ENCODE data around the gene LRRIQ1. TPM values are rescaled to one million over a fixed set of nuclear protein-coding genes. Genes with fewer than 3 reads are reported as not detected.

Gene LRRIQ1
- total RNA-seq, 2 experiments from 2014 or later: not detected

GRCh38 chr12:85017618-85018017, 18.5 kb upstream of the LRRIQ1 start:
- POLR2A ChIA-PET: no interaction called here
- Mint-ChIP-seq H3K4me1 (no peaks in the 10 kb centered on the region), H3K9me3 (no peaks in the 10 kb centered on the region), H3K4me3 (no peak overlapping the region), H3K27ac (no peak overlapping the region), H3K36me3 (no peaks in the 10 kb centered on the region), H3K27me3 (peaks cover 3% of the 10 kb centered on the region)
- no peak for DNase-seq
- no peak for ATAC-seq (ENCODE audit: low read depth)

GRCh38 chr12:85018098-85018497, 18.1 kb upstream of the LRRIQ1 start:
- H3K4me3 Mint-ChIP-seq: no peak overlapping the region
- no peaks in the 10 kb centered on the region for H3K4me1 Mint-ChIP-seq
- no peak for DNase-seq
- no peaks in the 10 kb centered on the region for H3K9me3 Mint-ChIP-seq
- no peak for ATAC-seq (ENCODE audit: low read depth)
- POLR2A ChIA-PET: no interaction called here
- H3K27ac Mint-ChIP-seq: no peak overlapping the region
- H3K36me3 Mint-ChIP-seq: no peaks in the 10 kb centered on the region
- H3K27me3 Mint-ChIP-seq: peaks cover 5% of the 10 kb centered on the region

- Mint-ChIP-seq H3K9me3 (no peaks in the 10 kb centered on the region), H3K27ac (no peak overlapping the region), H3K4me3 (no peak overlapping the region), H3K4me1 (no peaks in the 10 kb centered on the region), H3K36me3 (no peaks in the 10 kb centered on the region), H3K27me3 (peaks cover 3% of the 10 kb centered on the region)
- DNase-seq: no peak
- POLR2A ChIA-PET: no interaction called here
- no peak for ATAC-seq (ENCODE audit: low read depth)
These were observed 6.7 kb upstream of the LRRIQ1 start for GRCh38 chr12:85029456-85029855.

- Mint-ChIP-seq H3K36me3 (no peaks in the 10 kb centered on the region), H3K4me1 (peaks cover 1% of the 10 kb centered on the region), H3K4me3 (peak overlapping the region; percentile 75), H3K27me3 (peaks cover 6% of the 10 kb centered on the region), H3K9me3 (no peaks in the 10 kb centered on the region), H3K27ac (no peak overlapping the region)
- ATAC-seq (ENCODE audit: low read depth) (no peak), DNase-seq (no peak)
- POLR2A ChIA-PET: no interaction called here
These were observed 582 bp downstream of the LRRIQ1 start for GRCh38 chr12:85036733-85037132.

- Mint-ChIP-seq H3K9me3 (no peaks in the 10 kb centered on the region), H3K36me3 (no peaks in the 10 kb centered on the region)
- POLR2A ChIA-PET: no interaction called here
These were observed 5.2 kb downstream of the LRRIQ1 start for GRCh38 chr12:85041395-85041794.

GRCh38 chr12:85043829-85044228, 7.7 kb downstream of the LRRIQ1 start:
- Mint-ChIP-seq H3K27me3 (no peaks in the 10 kb centered on the region), H3K9me3 (no peaks in the 10 kb centered on the region), H3K4me3 (no peak overlapping the region), H3K27ac (no peak overlapping the region), H3K4me1 (no peaks in the 10 kb centered on the region), H3K36me3 (no peaks in the 10 kb centered on the region)
- ATAC-seq (ENCODE audit: low read depth): no peak
- POLR2A ChIA-PET: no interaction called here
- DNase-seq: no peak

More at GRCh38 chr12:85041395-85041794, 5.2 kb downstream of the LRRIQ1 start:
- DNase-seq (no peak), ATAC-seq (ENCODE audit: low read depth) (no peak)
- H3K4me1 Mint-ChIP-seq: no peaks in the 10 kb centered on the region
- peaks cover 3% of the 10 kb centered on the region for H3K27me3 Mint-ChIP-seq
- no peak overlapping the region for H3K4me3 Mint-ChIP-seq
- H3K27ac Mint-ChIP-seq: no peak overlapping the region

- Mint-ChIP-seq H3K27ac (no peak overlapping the region), H3K4me3 (no peak overlapping the region), H3K27me3 (no peaks in the 10 kb centered on the region), H3K9me3 (no peaks in the 10 kb centered on the region), H3K4me1 (no peaks in the 10 kb centered on the region), H3K36me3 (no peaks in the 10 kb centered on the region)
- POLR2A ChIA-PET: no interaction called here
- ATAC-seq (ENCODE audit: low read depth) (no peak), DNase-seq (no peak)
These were observed 21.3 kb downstream of the LRRIQ1 start for GRCh38 chr12:85057370-85057963.

- Mint-ChIP-seq H3K27ac (no peak overlapping the region), H3K36me3 (no peaks in the 10 kb centered on the region), H3K9me3 (no peaks in the 10 kb centered on the region), H3K27me3 (no peaks in the 10 kb centered on the region), H3K4me1 (no peaks in the 10 kb centered on the region), H3K4me3 (no peak overlapping the region)
- DNase-seq (no peak), ATAC-seq (ENCODE audit: low read depth) (no peak)
- POLR2A ChIA-PET: no interaction called here
These were observed 22.2 kb downstream of the LRRIQ1 start for GRCh38 chr12:85058339-85058738.

GRCh38 chr12:85059594-85059993, 23.4 kb downstream of the LRRIQ1 start:
- no peaks in the 10 kb centered on the region for H3K4me1 Mint-ChIP-seq
- no peaks in the 10 kb centered on the region for H3K36me3 Mint-ChIP-seq
- DNase-seq (no peak), ATAC-seq (ENCODE audit: low read depth) (no peak)
- POLR2A ChIA-PET: no interaction called here
- H3K9me3 Mint-ChIP-seq: no peaks in the 10 kb centered on the region
- no peak overlapping the region for H3K4me3 Mint-ChIP-seq
- H3K27ac Mint-ChIP-seq: no peak overlapping the region
- H3K27me3 Mint-ChIP-seq: no peaks in the 10 kb centered on the region

GRCh38 chr12:85060916-85061315, 24.8 kb downstream of the LRRIQ1 start:
- POLR2A ChIA-PET: no interaction called here

GRCh38 chr12:85065837-85066482, 29.8 kb downstream of the LRRIQ1 start:
- ATAC-seq (ENCODE audit: low read depth) (no peak), DNase-seq (no peak)
- Mint-ChIP-seq H3K4me1 (no peaks in the 10 kb centered on the region), H3K9me3 (no peaks in the 10 kb centered on the region), H3K27ac (no peak overlapping the region), H3K36me3 (no peaks in the 10 kb centered on the region), H3K4me3 (no peak overlapping the region), H3K27me3 (no peaks in the 10 kb centered on the region)
- POLR2A ChIA-PET: no interaction called here

More at GRCh38 chr12:85060916-85061315, 24.8 kb downstream of the LRRIQ1 start:
- ATAC-seq (ENCODE audit: low read depth) (no peak), DNase-seq (no peak)
- no peaks in the 10 kb centered on the region for H3K4me1 Mint-ChIP-seq
- no peaks in the 10 kb centered on the region for H3K9me3 Mint-ChIP-seq
- H3K4me3 Mint-ChIP-seq: no peak overlapping the region
- H3K27ac Mint-ChIP-seq: no peak overlapping the region
- no peaks in the 10 kb centered on the region for H3K36me3 Mint-ChIP-seq
- no peaks in the 10 kb centered on the region for H3K27me3 Mint-ChIP-seq

- H3K4me1 Mint-ChIP-seq: no peaks in the 10 kb centered on the region
- H3K36me3 Mint-ChIP-seq: no peaks in the 10 kb centered on the region
- ATAC-seq (ENCODE audit: low read depth): no peak
- H3K27me3 Mint-ChIP-seq: no peaks in the 10 kb centered on the region
- no peak overlapping the region for H3K4me3 Mint-ChIP-seq
- no peak overlapping the region for H3K27ac Mint-ChIP-seq
- no peak for DNase-seq
- POLR2A ChIA-PET: no interaction called here
- no peaks in the 10 kb centered on the region for H3K9me3 Mint-ChIP-seq
These were observed 36.7 kb downstream of the LRRIQ1 start for GRCh38 chr12:85072826-85073225.

GRCh38 chr12:85076688-85077430, 40.7 kb downstream of the LRRIQ1 start:
- Mint-ChIP-seq H3K4me1 (no peaks in the 10 kb centered on the region), H3K36me3 (no peaks in the 10 kb centered on the region), H3K4me3 (no peak overlapping the region), H3K27ac (no peak overlapping the region), H3K9me3 (no peaks in the 10 kb centered on the region), H3K27me3 (no peaks in the 10 kb centered on the region)
- ATAC-seq (ENCODE audit: low read depth) (peak; percentile 50), DNase-seq (no peak)
- POLR2A ChIA-PET: no interaction called here

- Mint-ChIP-seq H3K27me3 (no peaks in the 10 kb centered on the region), H3K4me3 (no peak overlapping the region), H3K9me3 (no peaks in the 10 kb centered on the region), H3K4me1 (no peaks in the 10 kb centered on the region), H3K36me3 (no peaks in the 10 kb centered on the region), H3K27ac (no peak overlapping the region)
- no peak for ATAC-seq (ENCODE audit: low read depth)
- POLR2A ChIA-PET: no interaction called here
- no peak for DNase-seq
These were observed 48.9 kb downstream of the LRRIQ1 start for GRCh38 chr12:85085066-85085465.
